GM18520 (cell line): Measurements from ENCODE around the gene AASS.

Experiments
- ATAC-seq: cut with Tn5 transposase; IDR thresholded peaks from one replicate; pipeline ENCODE4 v1.9.1; 2021; ENCODE audit not compliant: unreplicated experiment

AASS gene

GRCh38 chr7:122046402-122046801 lies 97.6 kb downstream of the AASS start:
- ATAC-seq: no peak

- no peak for ATAC-seq
Observed at GRCh38 chr7:122040147-122040546, 103.9 kb downstream of the AASS start.

- no peak for ATAC-seq
Observed at GRCh38 chr7:122038904-122039303, 105.1 kb downstream of the AASS start.

GRCh38 chr7:122038134-122038533 lies 105.9 kb downstream of the AASS start:
- ATAC-seq: no peak

- ATAC-seq: no peak
Observed at GRCh38 chr7:122035876-122036275, 108.2 kb downstream of the AASS start.

GRCh38 chr7:122033641-122034040 lies 110.4 kb downstream of the AASS start:
- ATAC-seq: no peak

- ATAC-seq: no peak
Observed at GRCh38 chr7:122027058-122027457, 117.0 kb downstream of the AASS start.
